MM.1S (cell line): Measurements from ENCODE around the gene ELMO3.

ENCODE experiments used
- CTCF ChIP-seq: fragments of 300-600 bp; sonication (generic); IDR thresholded peaks from 2 replicates; pipeline ENCODE4 v1.5.1; 2016; ENCODE audit warnings: antibody characterized with exemption, low read length, mixed read lengths
- EZH2 ChIP-seq: fragments of 300-600 bp; sonication (generic); optimal IDR thresholded peaks from 2 replicates; pipeline ENCODE3; 2017; ENCODE audit warnings: low read depth, mild to moderate bottlenecking, antibody characterized with exemption, low read length, mixed read lengths

GRCh38 chr16:67202956-67203493 lies 4.1 kb downstream of the ELMO3 start:
- no peak for TF ChIP-seq EZH2
- no peak for TF ChIP-seq CTCF
